Measurements from ENCODE around the gene INSL3.

Gene INSL3

DNA sequence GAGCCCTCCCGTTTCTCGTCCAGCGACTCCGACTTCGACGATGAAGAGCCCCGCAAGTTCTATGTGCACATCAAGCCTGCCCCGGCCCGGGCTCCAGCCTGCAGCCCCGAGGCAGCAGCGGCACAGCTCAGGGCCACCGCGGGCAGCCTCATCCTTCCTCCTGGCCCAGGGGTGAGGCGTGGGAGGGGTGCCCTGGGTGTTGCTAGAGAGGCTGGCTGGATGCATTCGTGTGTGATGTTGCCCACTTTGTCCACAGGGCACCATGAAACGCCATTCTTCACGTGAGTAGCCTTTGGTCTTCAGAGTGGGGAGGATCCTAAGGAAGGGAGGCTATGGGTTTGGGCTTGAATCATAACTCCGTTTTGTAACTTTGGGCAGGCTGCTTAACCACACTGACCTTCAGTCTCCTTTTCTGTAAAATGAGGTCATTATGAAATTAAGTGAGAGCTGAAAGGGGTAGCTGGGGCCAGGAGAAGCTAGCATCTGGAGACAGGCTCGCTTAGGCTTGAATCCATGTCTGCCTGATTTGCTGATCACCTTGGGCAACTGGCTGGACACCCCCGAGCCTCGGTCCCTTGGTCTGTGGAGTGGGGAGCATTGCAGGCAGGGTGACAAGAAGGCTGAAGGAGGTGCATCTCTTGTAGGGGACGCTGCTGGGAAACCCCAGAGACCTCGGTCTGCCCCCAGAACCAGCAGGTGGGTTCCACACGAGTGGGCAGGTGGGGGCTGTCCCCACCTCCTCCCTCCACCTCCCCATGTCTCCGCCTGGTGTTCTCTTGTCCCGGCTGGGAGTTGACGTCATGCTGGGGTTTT, 45.1 kb downstream of the INSL3 start:
- no peak for DNase-seq
- TF ChIP-seq POLR2A (IDR thresholded peaks at IDR 0.05; ENCODE audit: low read length): no peak
- TF ChIP-seq GATA1 (IDR thresholded peaks at IDR 0.05; ENCODE audit: low read depth, low read length): no peak

DNA sequence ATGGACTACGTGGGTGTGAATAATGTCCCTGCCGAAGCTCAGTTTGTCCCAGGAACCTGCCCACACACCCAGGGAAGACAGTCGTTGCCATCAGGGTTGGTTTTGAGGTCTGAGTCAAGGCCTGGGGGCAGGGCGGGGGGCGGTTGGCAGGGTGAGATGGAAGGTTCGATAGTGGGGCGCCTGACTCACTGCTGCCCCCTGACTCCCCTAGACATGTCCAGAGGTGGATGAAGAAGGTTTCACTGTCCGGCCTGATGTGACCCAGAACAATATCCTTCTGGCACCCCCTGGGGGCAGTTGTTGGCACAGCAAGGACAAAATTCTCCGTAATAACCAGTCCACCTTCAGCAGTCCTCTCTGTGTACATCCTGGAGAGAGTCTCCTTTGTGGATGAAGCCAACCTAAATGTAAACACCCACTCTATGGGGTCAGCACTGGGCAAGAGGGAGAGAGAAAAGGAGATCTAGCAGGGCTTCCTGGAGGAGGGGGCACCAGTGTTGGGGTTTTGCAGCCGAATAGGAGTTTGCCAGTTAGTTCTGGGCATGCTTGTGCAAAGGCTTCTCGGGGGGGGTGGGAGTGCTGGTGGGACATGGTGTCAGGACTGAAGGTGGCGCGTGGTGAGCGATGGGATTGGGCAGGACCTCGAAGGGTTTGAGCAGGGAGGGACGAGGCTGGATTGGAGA, 45.9 kb downstream of the INSL3 start:
- no peak for TF ChIP-seq GATA1 (IDR thresholded peaks at IDR 0.05; ENCODE audit: low read depth, low read length)
- TF ChIP-seq POLR2A (IDR thresholded peaks at IDR 0.05; ENCODE audit: low read length): no peak
- peak in 1 of 2 experiments; percentile 58 for DNase-seq

DNA sequence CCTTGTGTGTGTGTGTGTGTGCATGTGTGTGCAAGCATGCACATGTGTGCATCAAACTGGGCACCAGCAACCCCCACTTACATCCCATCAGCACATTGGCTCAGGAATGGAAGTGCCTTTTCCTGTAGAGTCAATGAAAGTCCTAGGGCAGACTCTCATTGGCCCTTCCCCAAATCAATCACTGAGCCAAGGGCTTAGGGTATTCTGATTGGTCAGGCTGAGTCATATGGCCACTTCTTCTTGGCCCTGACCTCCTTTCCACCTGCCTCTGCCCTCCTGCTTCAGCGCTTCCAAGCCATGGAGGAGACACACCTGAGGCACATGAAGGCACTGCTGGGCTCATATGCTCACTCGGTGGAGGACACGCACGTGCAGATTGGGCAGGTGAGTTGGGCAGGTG, 49.1 kb downstream of the INSL3 start:
- no peak for TF ChIP-seq GATA1 (IDR thresholded peaks at IDR 0.05; ENCODE audit: low read depth, low read length)
- TF ChIP-seq POLR2A (IDR thresholded peaks at IDR 0.05; ENCODE audit: low read length): no peak
- peak in 1 of 2 experiments; percentile 31 for DNase-seq

DNA sequence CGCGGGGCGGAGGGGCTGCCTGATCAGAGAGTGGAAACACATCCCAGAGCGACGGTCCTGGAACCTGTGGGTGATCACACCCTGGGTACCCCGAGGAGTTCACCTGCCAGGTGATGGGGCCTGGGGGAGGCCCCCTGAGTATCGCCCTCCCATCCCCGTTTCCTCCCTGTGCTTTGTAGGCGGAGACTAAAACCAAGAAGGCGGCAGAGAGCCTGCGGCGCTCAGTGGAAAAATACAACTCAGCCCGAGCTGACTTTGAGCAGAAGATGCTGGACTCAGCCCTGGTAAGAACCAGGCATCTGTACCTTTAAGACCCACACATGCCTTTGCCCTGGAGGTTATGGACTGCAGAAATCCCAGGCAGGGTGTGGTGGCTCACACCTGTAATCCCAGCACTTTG, 50.7 kb downstream of the INSL3 start:
- no peak for DNase-seq
- no peak for TF ChIP-seq GATA1 (IDR thresholded peaks at IDR 0.05; ENCODE audit: low read depth, low read length)
- TF ChIP-seq POLR2A (IDR thresholded peaks at IDR 0.05; ENCODE audit: low read length): no peak

DNA sequence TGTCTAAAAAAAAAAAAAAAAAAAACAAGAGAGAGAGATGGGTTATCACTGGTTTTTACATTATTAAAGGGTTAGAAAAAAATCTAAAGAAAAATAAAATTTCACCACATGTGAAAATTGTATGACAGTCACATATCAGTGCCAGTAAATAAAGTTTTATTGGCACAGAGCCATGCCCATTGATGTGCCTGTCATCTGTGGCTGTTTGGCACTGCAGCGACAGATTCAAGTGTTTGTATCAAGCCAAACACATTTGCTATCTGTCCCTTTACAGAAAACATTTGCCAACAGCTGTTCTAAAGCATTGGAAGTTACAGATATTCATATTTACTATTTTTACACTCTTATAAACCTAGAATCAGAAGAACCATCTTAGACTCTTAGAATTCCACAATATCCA, 53.8 kb downstream of the INSL3 start:
- TF ChIP-seq POLR2A (IDR thresholded peaks at IDR 0.05; ENCODE audit: low read length) (no peak), GATA1 (IDR thresholded peaks at IDR 0.05; ENCODE audit: low read depth, low read length) (no peak)
- no peak for DNase-seq

DNA sequence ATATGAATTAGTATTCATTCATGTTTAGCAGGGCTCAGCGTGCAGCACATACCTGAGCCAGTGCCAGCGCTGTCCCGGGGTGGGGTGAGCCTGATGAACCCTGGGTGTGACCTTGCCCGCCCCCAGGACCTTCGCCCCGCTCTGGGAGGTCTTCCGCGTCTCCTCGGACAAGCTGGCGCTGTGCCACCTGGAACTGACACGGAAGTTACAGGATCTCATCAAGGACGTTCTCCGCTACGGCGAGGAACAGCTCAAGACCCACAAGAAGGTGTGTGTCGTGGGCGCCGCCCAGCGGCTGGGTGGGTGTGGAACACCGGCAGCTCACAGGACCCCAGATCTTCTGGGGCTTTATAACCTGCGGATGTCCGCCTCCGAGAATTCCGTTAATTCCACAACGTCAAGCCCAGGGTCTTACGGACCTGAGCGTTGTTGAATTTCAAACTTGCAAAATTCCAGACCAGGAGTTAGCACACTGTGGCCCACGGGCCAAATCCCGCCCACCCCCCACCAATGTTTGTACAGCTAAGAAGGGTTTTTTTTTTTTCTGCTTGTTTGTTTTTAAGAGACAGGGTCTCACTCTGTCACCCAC, 54.7 kb downstream of the INSL3 start:
- DNase-seq: peak; percentile 76 to 80
- TF ChIP-seq POLR2A (IDR thresholded peaks at IDR 0.05; ENCODE audit: low read length): no peak
